ENCODE measurements around the gene BCORL1. TPM values are rescaled to one million over a fixed set of nuclear protein-coding genes. Genes with fewer than 3 reads are reported as not detected.

Gene BCORL1
- total RNA-seq, 2 experiments from 2014 or later: 1.7 to 5.4 TPM

DNA sequence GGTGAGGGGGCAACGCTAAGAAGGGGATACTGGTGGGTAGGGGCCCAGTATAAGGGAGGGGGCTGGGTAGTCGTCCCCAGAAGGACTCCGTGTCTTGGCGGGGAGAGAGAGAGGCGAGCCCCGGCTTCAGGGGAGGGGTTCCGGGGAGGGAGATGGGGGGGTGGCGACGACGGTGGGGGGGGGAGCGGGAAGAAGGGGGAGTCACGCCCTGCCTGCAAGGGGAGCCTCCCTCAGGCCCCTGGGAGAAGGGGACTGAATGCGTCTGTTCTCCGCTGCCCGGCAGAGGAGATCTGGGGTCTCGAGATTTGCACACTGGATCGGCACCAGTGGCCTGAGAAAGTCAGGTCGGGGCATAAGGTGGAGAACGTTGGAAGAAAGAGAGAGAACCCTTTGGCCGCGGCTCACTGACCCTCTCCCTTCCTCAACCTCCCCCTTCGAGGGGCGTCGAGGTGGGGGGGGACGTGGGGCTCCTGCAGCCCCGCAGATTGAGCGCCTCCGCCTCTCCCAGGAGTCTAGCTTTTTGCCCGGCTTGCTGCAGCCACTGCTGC is 609 bp upstream of the BCORL1 start:
- Histone ChIP-seq H2AFZ (ENCODE audit: low read length) (no peak overlapping the region), H3K4me1 (ENCODE audit: insufficient read depth, low read length, poor library complexity, severe bottlenecking) (peaks cover 13% of the 10 kb centered on the region), H3K27ac (ENCODE audit: low read depth, low read length, poor library complexity, severe bottlenecking) (no peak overlapping the region), H3K4me3 (ENCODE audit: low read depth, low read length, poor library complexity, severe bottlenecking) (no peak overlapping the region), H3K9me2 (ENCODE audit: insufficient read depth, low read length) (no peaks in the 10 kb centered on the region), H4K20me1 (ENCODE audit: insufficient read depth, low read length) (no peaks in the 10 kb centered on the region), H3K79me2 (ENCODE audit: insufficient read depth, low read depth, low read length) (no peaks in the 10 kb centered on the region), H3K36me3 (ENCODE audit: insufficient read depth, low read length) (no peaks in the 10 kb centered on the region), H3K4me2 (ENCODE audit: low read length) (peak overlapping the region; percentile 76), H3K9me3 (ENCODE audit: low read length) (no peaks in the 10 kb centered on the region)
- DNase-seq (ENCODE audit: low spot score): no peak
- ChIA-PET POLR2A (no interaction called here), CTCF (ENCODE audit: unreplicated experiment) (no interaction called here)
- no TSS peak for BruUV-seq (replicated peaks)
- intact Hi-C loops (cut with micrococcal nuclease; ENCODE audit: unreplicated experiment): loop anchor here (2.0 kb wide), 2 partner anchors 43 to 49 kb away; no protein-coding TSS in a partner anchor
- TF ChIP-seq EZH2phosphoT487 (IDR thresholded peaks at IDR 0.05; ENCODE audit: borderline replicate concordance, low read depth, low read length): no peak
- TF ChIP-seq, protein P1, sequence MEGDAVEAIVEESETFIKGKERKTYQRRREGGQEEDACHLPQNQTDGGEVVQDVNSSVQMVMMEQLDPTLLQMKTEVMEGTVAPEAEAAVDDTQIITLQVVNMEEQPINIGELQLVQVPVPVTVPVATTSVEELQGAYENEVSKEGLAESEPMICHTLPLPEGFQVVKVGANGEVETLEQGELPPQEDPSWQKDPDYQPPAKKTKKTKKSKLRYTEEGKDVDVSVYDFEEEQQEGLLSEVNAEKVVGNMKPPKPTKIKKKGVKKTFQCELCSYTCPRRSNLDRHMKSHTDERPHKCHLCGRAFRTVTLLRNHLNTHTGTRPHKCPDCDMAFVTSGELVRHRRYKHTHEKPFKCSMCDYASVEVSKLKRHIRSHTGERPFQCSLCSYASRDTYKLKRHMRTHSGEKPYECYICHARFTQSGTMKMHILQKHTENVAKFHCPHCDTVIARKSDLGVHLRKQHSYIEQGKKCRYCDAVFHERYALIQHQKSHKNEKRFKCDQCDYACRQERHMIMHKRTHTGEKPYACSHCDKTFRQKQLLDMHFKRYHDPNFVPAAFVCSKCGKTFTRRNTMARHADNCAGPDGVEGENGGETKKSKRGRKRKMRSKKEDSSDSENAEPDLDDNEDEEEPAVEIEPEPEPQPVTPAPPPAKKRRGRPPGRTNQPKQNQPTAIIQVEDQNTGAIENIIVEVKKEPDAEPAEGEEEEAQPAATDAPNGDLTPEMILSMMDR (conservative IDR thresholded peaks at IDR 0.05; ENCODE audit: low read length): no peak

DNA sequence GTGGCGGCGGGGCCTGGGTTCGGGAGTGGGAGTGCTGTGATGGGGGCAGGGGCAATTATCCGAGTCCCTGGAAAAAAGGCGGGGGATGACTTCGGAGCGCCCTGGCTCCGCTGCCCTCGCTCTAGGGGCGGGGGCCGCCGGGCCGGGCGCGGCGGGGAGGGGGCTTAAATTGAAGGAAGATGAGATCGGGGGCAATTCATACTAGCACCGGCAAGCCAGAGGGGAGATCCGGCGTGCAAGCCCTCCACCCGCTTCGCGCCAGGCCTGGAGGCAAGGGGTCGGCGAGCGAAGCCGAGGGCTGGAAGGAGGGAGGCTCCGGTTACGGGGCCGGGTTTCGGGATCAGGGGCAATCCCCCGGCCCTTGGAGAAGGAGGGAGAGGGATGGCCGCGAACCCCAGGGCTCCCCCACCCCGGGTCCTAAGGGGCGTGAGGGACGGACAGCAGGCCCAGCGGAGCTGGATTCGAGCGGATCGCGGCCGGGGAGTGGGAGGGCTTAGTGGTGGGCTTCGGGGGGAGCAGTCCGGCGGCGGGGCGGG is 1.2 kb downstream of the BCORL1 start:
- POLR2A ChIA-PET: interaction anchor here (0.7 kb wide), 1 partner anchor 38 kb away, joined by 7 read pairs; no protein-coding TSS in a partner anchor
- intact Hi-C loops (cut with micrococcal nuclease; ENCODE audit: unreplicated experiment): loop anchor here (2.0 kb wide), 2 partner anchors 41 to 51 kb away; no protein-coding TSS in a partner anchor
- no TSS peak for BruUV-seq (replicated peaks)

More for the DNA sequence above, 1.2 kb downstream of the BCORL1 start:
- H3K9me2 ChIP-seq (ENCODE audit: insufficient read depth, low read length): no peaks in the 10 kb centered on the region
- no peak for DNase-seq (ENCODE audit: low spot score)
- no peak overlapping the region for H3K4me2 ChIP-seq (ENCODE audit: low read length)
- no peak for TF ChIP-seq EZH2phosphoT487 (IDR thresholded peaks at IDR 0.05; ENCODE audit: borderline replicate concordance, low read depth, low read length)
- TF ChIP-seq, protein P1 (conservative IDR thresholded peaks at IDR 0.05; ENCODE audit: low read length): no peak
- no peak overlapping the region for H2AFZ ChIP-seq (ENCODE audit: low read length)
- H3K79me2 ChIP-seq (ENCODE audit: insufficient read depth, low read depth, low read length): no peaks in the 10 kb centered on the region
- no peaks in the 10 kb centered on the region for H3K9me3 ChIP-seq (ENCODE audit: low read length)
- no peak overlapping the region for H3K4me3 ChIP-seq (ENCODE audit: low read depth, low read length, poor library complexity, severe bottlenecking)
- peaks cover 13% of the 10 kb centered on the region for H3K4me1 ChIP-seq (ENCODE audit: insufficient read depth, low read length, poor library complexity, severe bottlenecking)
- CTCF ChIA-PET (ENCODE audit: unreplicated experiment): no interaction called here
- H3K36me3 ChIP-seq (ENCODE audit: insufficient read depth, low read length): no peaks in the 10 kb centered on the region
- no peak overlapping the region for H3K27ac ChIP-seq (ENCODE audit: low read depth, low read length, poor library complexity, severe bottlenecking)
- H4K20me1 ChIP-seq (ENCODE audit: insufficient read depth, low read length): no peaks in the 10 kb centered on the region

Measured in OCI-LY7 (cell line).